ENCODE data around the gene MLKL.

The MLKL gene

GRCh38 chr16:74709441-74709877 lies 8.8 kb upstream of the MLKL start:
- Histone ChIP-seq H3K4me3 (ENCODE audit: insufficient read depth, low read depth, low read length, poor library complexity, severe bottlenecking) (no peak overlapping the region), H3K4me1 (ENCODE audit: control insufficient read depth, insufficient read depth, low read length, poor library complexity, severe bottlenecking) (no peaks in the 10 kb centered on the region), H3K27ac (ENCODE audit: insufficient read depth, low read length, poor library complexity, severe bottlenecking) (no peak overlapping the region), H3K27me3 (replicated peaks; ENCODE audit: control insufficient read depth, insufficient read depth, low read length, poor library complexity, severe bottlenecking) (no peaks in the 10 kb centered on the region), H3K9me3 (ENCODE audit: control insufficient read depth, low read length) (no peaks in the 10 kb centered on the region), H3K36me3 (ENCODE audit: control insufficient read depth, insufficient read depth, low read length) (no peaks in the 10 kb centered on the region)
- peak; percentile 56 to 69 (median 57) for DNase-seq

- no peak for DNase-seq
- Histone ChIP-seq H3K4me3 (ENCODE audit: insufficient read depth, low read depth, low read length, poor library complexity, severe bottlenecking) (peak overlapping the region; percentile 90), H3K27ac (ENCODE audit: insufficient read depth, low read length, poor library complexity, severe bottlenecking) (peak overlapping the region; percentile 76), H3K36me3 (ENCODE audit: control insufficient read depth, insufficient read depth, low read length) (no peaks in the 10 kb centered on the region), H3K9me3 (ENCODE audit: control insufficient read depth, low read length) (no peaks in the 10 kb centered on the region), H3K4me1 (ENCODE audit: control insufficient read depth, insufficient read depth, low read length, poor library complexity, severe bottlenecking) (peaks cover 20% of the 10 kb centered on the region), H3K27me3 (replicated peaks; ENCODE audit: control insufficient read depth, insufficient read depth, low read length, poor library complexity, severe bottlenecking) (no peaks in the 10 kb centered on the region)
These were observed 585 bp downstream of the MLKL start for GRCh38 chr16:74700116-74700437.

GRCh38 chr16:74699666-74700065 lies 996 bp downstream of the MLKL start:
- Histone ChIP-seq H3K9me3 (ENCODE audit: control insufficient read depth, low read length) (no peaks in the 10 kb centered on the region), H3K4me1 (ENCODE audit: control insufficient read depth, insufficient read depth, low read length, poor library complexity, severe bottlenecking) (peaks cover 20% of the 10 kb centered on the region), H3K36me3 (ENCODE audit: control insufficient read depth, insufficient read depth, low read length) (no peaks in the 10 kb centered on the region), H3K27ac (ENCODE audit: insufficient read depth, low read length, poor library complexity, severe bottlenecking) (peak overlapping the region; percentile 76), H3K27me3 (replicated peaks; ENCODE audit: control insufficient read depth, insufficient read depth, low read length, poor library complexity, severe bottlenecking) (no peaks in the 10 kb centered on the region), H3K4me3 (ENCODE audit: insufficient read depth, low read depth, low read length, poor library complexity, severe bottlenecking) (peak overlapping the region; percentile 90)
- no peak for DNase-seq

GRCh38 chr16:74698222-74698621 lies 2.4 kb downstream of the MLKL start:
- H3K36me3 ChIP-seq (ENCODE audit: control insufficient read depth, insufficient read depth, low read length): peaks cover 9% of the 10 kb centered on the region
- no peaks in the 10 kb centered on the region for H3K9me3 ChIP-seq (ENCODE audit: control insufficient read depth, low read length)
- H3K27me3 ChIP-seq (replicated peaks; ENCODE audit: control insufficient read depth, insufficient read depth, low read length, poor library complexity, severe bottlenecking): no peaks in the 10 kb centered on the region
- H3K4me3 ChIP-seq (ENCODE audit: insufficient read depth, low read depth, low read length, poor library complexity, severe bottlenecking): peak overlapping the region; percentile 37
- no peak for DNase-seq
- H3K4me1 ChIP-seq (ENCODE audit: control insufficient read depth, insufficient read depth, low read length, poor library complexity, severe bottlenecking): peaks cover 20% of the 10 kb centered on the region
- no peak overlapping the region for H3K27ac ChIP-seq (ENCODE audit: insufficient read depth, low read length, poor library complexity, severe bottlenecking)

- H3K4me3 ChIP-seq (ENCODE audit: insufficient read depth, low read depth, low read length, poor library complexity, severe bottlenecking): no peak overlapping the region
- H3K36me3 ChIP-seq (ENCODE audit: control insufficient read depth, insufficient read depth, low read length): peaks cover 30% of the 10 kb centered on the region
- H3K27me3 ChIP-seq (replicated peaks; ENCODE audit: control insufficient read depth, insufficient read depth, low read length, poor library complexity, severe bottlenecking): no peaks in the 10 kb centered on the region
- H3K27ac ChIP-seq (ENCODE audit: insufficient read depth, low read length, poor library complexity, severe bottlenecking): no peak overlapping the region
- peaks cover 16% of the 10 kb centered on the region for H3K4me1 ChIP-seq (ENCODE audit: control insufficient read depth, insufficient read depth, low read length, poor library complexity, severe bottlenecking)
- peak; percentile 34 to 64 (median 46) for DNase-seq
- H3K9me3 ChIP-seq (ENCODE audit: control insufficient read depth, low read length): no peaks in the 10 kb centered on the region
These were observed 4.9 kb downstream of the MLKL start for GRCh38 chr16:74695450-74696422.

- Histone ChIP-seq H3K4me3 (ENCODE audit: insufficient read depth, low read depth, low read length, poor library complexity, severe bottlenecking) (no peak overlapping the region), H3K27ac (ENCODE audit: insufficient read depth, low read length, poor library complexity, severe bottlenecking) (no peak overlapping the region), H3K27me3 (replicated peaks; ENCODE audit: control insufficient read depth, insufficient read depth, low read length, poor library complexity, severe bottlenecking) (no peaks in the 10 kb centered on the region), H3K9me3 (ENCODE audit: control insufficient read depth, low read length) (no peaks in the 10 kb centered on the region), H3K4me1 (ENCODE audit: control insufficient read depth, insufficient read depth, low read length, poor library complexity, severe bottlenecking) (peaks cover 7% of the 10 kb centered on the region), H3K36me3 (ENCODE audit: control insufficient read depth, insufficient read depth, low read length) (peaks cover 49% of the 10 kb centered on the region)
- no peak for DNase-seq
These were observed 9.4 kb downstream of the MLKL start for GRCh38 chr16:74691093-74691855.

GRCh38 chr16:74682556-74682955 lies 18.1 kb downstream of the MLKL start:
- peaks cover 73% of the 10 kb centered on the region for H3K36me3 ChIP-seq (ENCODE audit: control insufficient read depth, insufficient read depth, low read length)
- H3K4me1 ChIP-seq (ENCODE audit: control insufficient read depth, insufficient read depth, low read length, poor library complexity, severe bottlenecking): no peaks in the 10 kb centered on the region
- DNase-seq: no peak
- H3K4me3 ChIP-seq (ENCODE audit: insufficient read depth, low read depth, low read length, poor library complexity, severe bottlenecking): no peak overlapping the region
- H3K27me3 ChIP-seq (replicated peaks; ENCODE audit: control insufficient read depth, insufficient read depth, low read length, poor library complexity, severe bottlenecking): no peaks in the 10 kb centered on the region
- H3K9me3 ChIP-seq (ENCODE audit: control insufficient read depth, low read length): no peaks in the 10 kb centered on the region
- no peak overlapping the region for H3K27ac ChIP-seq (ENCODE audit: insufficient read depth, low read length, poor library complexity, severe bottlenecking)

GRCh38 chr16:74680681-74681080 lies 20.0 kb downstream of the MLKL start:
- Histone ChIP-seq H3K27ac (ENCODE audit: insufficient read depth, low read length, poor library complexity, severe bottlenecking) (no peak overlapping the region), H3K4me1 (ENCODE audit: control insufficient read depth, insufficient read depth, low read length, poor library complexity, severe bottlenecking) (no peaks in the 10 kb centered on the region), H3K4me3 (ENCODE audit: insufficient read depth, low read depth, low read length, poor library complexity, severe bottlenecking) (no peak overlapping the region), H3K27me3 (replicated peaks; ENCODE audit: control insufficient read depth, insufficient read depth, low read length, poor library complexity, severe bottlenecking) (no peaks in the 10 kb centered on the region), H3K9me3 (ENCODE audit: control insufficient read depth, low read length) (no peaks in the 10 kb centered on the region), H3K36me3 (ENCODE audit: control insufficient read depth, insufficient read depth, low read length) (peaks cover 80% of the 10 kb centered on the region)
- no peak for DNase-seq

- no peak for DNase-seq
- Histone ChIP-seq H3K9me3 (ENCODE audit: control insufficient read depth, low read length) (no peaks in the 10 kb centered on the region), H3K36me3 (ENCODE audit: control insufficient read depth, insufficient read depth, low read length) (peaks cover 80% of the 10 kb centered on the region), H3K27me3 (replicated peaks; ENCODE audit: control insufficient read depth, insufficient read depth, low read length, poor library complexity, severe bottlenecking) (no peaks in the 10 kb centered on the region), H3K27ac (ENCODE audit: insufficient read depth, low read length, poor library complexity, severe bottlenecking) (no peak overlapping the region), H3K4me1 (ENCODE audit: control insufficient read depth, insufficient read depth, low read length, poor library complexity, severe bottlenecking) (no peaks in the 10 kb centered on the region), H3K4me3 (ENCODE audit: insufficient read depth, low read depth, low read length, poor library complexity, severe bottlenecking) (no peak overlapping the region)
These were observed 20.7 kb downstream of the MLKL start for GRCh38 chr16:74679983-74680382.

- Histone ChIP-seq H3K4me1 (ENCODE audit: control insufficient read depth, insufficient read depth, low read length, poor library complexity, severe bottlenecking) (no peaks in the 10 kb centered on the region), H3K27ac (ENCODE audit: insufficient read depth, low read length, poor library complexity, severe bottlenecking) (no peak overlapping the region), H3K36me3 (ENCODE audit: control insufficient read depth, insufficient read depth, low read length) (peaks cover 83% of the 10 kb centered on the region), H3K9me3 (ENCODE audit: control insufficient read depth, low read length) (no peaks in the 10 kb centered on the region), H3K4me3 (ENCODE audit: insufficient read depth, low read depth, low read length, poor library complexity, severe bottlenecking) (no peak overlapping the region), H3K27me3 (replicated peaks; ENCODE audit: control insufficient read depth, insufficient read depth, low read length, poor library complexity, severe bottlenecking) (no peaks in the 10 kb centered on the region)
- DNase-seq: no peak
These were observed 22.8 kb downstream of the MLKL start for GRCh38 chr16:74677868-74678267.

Data from effector memory CD4-positive, alpha-beta T cell (primary cell).